ENCODE results near the gene PRSS50.
"Not testable (repeated sequence)": the region's sequence is repeated elsewhere in the genome, so short reads cannot be mapped to it uniquely, and the experiment has no call there.

Gene PRSS50, protein sequence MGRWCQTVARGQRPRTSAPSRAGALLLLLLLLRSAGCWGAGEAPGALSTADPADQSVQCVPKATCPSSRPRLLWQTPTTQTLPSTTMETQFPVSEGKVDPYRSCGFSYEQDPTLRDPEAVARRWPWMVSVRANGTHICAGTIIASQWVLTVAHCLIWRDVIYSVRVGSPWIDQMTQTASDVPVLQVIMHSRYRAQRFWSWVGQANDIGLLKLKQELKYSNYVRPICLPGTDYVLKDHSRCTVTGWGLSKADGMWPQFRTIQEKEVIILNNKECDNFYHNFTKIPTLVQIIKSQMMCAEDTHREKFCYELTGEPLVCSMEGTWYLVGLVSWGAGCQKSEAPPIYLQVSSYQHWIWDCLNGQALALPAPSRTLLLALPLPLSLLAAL

DNA sequence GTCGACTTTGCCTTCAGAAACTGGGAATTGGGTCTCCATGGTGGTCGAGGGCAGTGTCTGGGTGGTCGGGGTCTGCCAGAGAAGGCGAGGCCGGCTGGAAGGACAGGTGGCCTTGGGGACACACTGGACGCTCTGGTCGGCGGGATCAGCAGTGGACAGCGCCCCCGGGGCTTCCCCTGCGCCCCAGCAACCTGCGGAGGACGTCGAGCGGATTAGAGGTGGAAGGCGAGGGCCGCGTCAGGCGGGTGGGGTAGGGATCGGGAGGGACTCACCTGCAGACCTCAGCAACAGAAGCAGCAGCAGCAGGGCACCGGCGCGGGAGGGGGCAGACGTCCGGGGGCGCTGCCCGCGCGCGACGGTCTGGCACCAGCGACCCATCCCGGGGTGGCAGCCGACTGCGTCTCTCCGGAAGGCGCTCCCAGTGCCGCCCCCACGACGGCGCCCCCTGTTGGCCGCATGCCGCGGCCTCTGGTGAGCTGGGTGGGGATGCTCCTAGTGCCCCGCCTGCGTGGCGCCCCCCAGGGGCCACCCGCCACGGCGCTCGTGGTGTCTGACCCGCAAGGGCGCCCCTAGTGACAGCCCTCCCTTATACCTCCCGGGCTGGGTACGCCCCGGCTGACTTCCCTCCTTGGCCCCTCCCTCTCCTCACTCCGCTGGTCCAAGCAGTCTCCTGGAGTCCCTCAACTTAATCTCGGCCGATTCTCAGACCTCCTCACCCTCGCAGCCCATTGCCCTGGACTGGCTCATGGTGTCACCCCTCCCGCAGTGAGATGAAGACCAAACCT, at the start of gene PRSS50:
Gene PRSS50 (minus strand): TSS at position 423 of the 785 bp plus-strand sequence. CDS start 45 bp downstream, at position 378.
- DNase-seq (ENCODE audit: low spot score), result peak; percentile 53

DNA sequence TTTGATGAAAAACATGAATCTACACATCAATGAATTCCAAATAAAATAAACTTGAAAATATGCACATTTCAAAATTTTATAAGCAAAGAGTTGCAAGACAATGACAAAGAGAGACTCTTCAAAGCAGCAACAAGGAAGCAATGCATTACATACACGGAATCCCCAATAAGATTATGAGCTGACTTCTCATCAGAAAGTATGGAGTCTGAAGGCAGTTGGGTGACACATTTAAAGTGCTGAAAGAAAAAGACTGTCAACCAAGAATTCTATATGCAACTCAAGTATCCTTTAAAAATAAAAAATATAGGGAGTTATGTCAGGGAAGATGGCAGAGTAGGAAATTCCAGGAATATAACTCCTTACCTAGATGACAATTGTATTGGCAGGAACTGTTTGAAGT, 46.5 kb upstream of the PRSS50 start:
- DNase-seq (ENCODE audit: low spot score), result no peak

DNA sequence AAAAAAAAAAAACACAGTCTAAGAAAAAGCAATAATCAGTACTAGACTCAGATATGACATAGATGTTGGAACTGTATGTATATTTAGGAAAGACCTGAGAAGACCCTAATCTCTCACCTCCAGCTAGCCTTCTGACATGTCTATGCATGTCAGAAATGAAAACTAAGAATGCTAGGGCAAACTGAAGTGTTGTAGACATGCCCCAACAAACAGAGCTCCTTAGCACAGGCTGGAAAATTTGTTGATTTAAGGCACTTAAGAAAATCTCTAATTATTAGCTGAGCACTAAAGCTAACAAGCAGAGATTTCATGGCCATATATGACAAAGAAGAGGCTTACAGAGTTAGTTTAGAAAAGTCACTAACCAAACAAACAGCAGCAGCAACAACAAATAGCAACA, 45.5 kb upstream of the PRSS50 start:
- no peak for DNase-seq (ENCODE audit: low spot score)

DNA sequence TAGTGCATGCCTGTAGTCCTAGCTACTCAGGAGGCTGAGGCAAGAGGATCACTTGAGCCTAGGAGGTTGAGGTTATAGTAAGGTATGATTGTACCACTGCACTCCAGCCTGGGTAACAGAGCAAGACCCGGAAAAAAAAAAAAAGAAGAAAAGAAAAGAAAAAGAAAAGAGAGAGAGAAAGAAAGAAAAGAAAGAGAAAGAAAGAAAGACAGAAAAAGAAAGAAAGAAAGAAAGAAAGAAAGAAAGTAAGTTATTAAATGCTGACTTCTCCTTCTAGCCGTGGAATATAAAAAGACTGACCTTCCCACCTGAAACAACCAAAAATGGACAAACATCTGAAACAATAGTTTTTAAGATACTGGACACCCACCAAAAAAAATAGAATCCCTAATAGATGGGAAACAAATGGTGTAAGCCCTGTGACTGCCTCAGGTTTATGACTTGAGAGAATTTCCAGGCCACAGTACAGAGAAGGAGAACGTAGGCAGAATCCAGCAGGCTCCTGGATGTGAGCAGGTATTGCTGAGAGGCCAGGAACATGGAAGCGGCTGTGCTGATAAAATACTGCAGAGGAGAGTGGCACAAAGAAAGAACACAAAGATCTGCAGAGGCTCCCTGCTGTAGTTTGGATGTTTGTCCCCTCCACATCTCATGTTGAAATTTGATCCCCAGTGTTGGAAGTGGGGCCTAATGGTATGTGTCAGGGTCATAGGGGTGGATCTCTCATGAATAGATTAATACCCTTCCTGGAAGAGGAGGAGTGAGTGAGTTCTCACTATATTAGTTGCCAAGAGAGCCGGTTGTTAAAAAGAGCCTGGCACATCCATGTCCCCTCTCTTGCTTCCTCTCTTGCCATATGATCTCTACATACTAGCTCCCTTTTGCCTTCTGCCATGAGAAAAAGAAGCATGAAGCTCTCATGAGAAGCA, 41.8 kb upstream of the PRSS50 start:
- DNase-seq (ENCODE audit: low spot score), result no peak

DNA sequence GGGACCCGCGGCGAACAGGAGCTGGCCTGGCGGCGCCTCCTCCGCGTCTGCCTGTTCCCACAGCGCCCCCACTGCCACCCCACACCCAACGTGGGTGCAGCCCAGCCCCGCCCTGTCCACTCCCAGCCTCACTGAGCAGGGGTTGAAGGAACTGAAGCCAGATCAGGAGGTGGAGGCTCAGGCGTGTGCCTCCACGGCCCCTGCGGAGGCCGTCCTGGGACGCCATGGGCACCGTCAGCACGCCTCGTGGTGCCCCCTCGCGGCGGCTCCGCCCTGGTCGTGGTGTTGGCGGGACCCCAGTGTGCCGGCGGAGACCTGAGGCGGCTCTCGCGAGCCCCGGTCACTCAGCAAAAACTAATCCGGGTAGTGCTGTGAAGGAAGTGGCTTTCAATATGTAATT, 39.0 kb upstream of the PRSS50 start:
- DNase-seq (ENCODE audit: low spot score), result no peak

DNA sequence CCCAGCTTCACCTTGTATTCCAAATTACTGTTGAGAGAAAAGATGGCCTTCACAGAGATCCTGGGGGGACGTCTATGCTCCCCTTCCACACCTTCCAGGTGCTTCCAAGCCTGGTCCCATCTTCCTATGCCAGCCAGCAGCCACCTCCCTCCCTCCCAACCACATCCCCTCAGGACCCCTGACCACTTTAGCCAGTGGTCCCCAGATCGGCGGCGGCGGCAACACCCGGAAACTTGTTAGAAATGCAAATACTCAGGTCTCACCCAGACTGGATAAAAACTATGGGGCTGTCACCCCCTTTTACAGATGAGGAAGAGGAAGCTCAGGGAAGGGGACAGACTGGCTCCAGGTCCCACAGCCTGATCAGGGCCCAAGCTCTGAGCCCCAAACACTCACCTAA, 38.0 kb upstream of the PRSS50 start:
- DNase-seq (ENCODE audit: low spot score), result no peak

DNA sequence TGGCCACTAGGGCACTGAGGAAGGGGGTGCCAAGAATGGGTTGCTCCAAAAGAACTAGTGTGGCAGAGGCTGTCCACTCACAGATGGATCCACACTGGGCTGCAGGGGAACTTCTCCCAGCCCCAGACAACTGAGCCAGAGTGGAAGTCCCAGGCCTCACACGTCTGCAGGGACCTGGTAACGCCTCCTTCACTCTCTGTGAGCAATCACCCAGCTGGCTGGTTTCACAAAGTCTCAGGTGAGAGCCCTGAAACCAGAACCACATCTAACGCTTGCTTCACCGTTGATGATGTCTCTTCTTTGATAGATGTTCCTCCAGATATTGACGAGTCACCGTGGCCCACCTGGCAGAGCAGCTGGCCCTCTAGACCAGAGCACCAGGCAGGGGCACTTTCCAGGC, 35.5 kb upstream of the PRSS50 start:
- not testable (repeated sequence) for DNase-seq (ENCODE audit: low spot score)

DNA sequence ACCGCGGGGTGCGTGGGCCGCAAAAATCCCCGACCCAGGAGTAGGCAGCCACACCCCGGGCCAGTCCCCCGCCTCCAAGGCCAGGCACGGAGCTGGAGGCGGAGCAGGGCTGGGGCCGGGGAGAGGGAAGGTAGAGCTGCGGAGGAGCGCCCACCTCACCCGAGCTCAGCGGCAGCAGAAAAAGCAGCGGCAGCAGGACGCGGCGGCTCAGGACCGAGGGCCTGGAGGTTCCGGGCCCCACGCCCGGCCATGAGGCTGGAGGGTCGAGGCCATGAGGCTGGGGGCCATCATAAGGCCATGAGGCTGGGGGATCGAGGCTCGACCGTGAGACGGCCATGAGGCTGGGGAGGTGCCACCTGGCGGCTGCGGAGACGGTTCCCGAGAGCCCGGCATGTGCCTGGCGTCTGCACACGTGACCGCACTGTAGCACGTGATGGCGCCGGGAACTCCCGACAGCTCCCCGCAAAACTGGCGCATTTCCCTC, 32.9 kb upstream of the PRSS50 start:
- DNase-seq (ENCODE audit: low spot score), result no peak

DNA sequence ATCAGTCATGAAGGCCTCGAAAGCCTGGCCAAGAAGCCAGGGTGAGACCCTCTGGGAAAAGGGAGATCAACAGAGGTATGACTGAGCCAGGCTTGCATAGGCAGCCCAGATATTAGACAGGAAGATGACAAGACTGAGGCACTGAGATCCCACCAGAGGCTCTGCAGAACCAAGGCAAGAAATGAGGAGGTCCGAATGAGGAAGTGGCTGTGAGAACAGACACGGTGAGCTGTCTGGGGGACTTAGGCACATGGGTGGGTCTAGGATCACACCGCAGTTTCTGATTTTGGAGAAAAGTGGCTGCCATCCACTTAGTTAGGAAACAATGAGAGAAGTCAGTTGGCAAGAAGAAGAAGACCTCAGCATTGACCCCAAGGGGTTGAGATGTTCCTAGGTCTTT, 31.5 kb upstream of the PRSS50 start:
- no peak for DNase-seq (ENCODE audit: low spot score)

DNA sequence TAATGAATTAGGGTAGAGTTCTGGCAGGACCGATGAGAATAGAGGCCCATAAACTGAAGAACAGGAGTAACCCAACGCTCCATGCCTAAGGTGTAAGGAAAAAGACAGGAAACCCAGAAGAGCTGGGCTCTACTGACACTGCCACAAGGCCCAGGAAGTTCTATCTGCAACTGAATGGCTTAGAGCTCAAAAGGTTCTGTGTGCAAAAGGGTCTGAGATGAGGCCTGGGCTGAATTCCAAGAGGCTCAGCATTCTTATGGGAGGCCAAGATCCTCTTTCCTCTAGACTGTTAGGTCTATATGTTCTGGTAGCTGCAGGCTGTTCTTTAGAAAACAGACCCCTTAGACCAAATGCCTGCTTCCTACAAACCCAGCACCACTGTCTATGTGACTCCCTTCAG, 30.5 kb upstream of the PRSS50 start:
- no peak for DNase-seq (ENCODE audit: low spot score)

DNA sequence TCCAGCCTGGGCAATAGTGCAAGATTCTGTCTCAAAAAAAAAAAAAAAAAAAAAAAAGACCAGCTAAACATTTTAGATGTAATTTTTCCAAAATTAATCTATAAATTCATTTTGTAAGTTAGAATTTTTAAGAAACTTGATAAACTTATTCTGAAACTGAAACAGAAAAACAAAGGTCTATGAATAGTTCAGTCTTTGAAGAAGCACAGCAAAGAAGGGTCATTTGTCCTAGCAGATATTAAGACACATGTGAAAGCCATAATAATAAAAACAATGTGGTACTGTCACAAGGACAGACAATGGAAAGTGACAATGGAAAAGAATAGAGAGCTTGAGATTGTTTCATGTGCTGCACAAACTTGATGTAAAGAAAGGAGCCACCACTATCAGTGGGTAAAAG, 29.0 kb upstream of the PRSS50 start:
- no peak for DNase-seq (ENCODE audit: low spot score)

DNA sequence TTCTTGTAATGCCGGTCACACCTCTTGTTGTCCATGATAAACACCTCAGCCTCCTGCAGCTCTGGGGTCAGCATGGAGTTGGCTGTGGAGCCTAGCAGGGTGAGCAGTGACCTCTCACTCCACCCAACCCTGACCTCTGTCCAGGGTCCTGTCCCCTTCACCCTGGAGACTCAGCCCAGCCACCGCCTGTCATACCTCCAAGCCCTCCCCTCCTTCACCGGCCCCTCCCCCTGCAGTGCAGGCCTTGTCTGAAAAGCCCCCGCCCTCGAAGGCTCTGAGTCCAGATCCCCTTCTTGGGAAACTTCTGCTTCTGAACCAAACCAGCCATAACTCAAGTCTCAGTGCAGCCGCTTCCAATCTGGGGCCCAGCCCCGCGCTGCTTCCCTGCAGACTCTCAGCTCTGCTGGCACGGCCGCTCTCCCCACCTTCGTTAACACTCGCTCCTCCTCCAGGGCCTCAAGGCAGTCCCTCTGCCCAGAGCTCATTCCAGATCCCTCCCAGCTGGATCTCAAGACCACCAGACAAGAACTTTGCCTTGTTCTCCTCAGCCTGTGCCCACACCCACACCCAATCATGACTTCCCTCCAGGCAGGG, 25.4 kb upstream of the PRSS50 start:
- DNase-seq (ENCODE audit: low spot score), result peak; percentile 49

DNA sequence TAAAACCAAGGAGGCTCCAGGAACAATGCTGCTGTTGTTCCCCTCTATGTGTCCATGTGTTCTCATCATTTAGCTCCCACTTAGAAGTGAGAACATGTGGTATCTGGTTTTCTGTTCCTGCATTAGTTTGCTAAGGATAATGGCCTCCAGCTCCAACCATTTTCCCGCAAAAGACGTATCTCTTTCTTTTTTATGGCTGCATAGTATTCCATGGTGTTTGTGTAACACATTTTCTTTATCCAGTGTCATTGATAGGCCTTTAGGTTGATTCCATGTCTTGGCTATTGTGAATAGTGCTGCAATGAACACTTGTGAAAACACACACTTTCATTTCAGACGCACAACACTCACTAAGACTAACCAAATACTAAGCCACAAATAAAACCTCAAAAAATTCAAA, 21.9 kb upstream of the PRSS50 start:
- not testable (repeated sequence) for DNase-seq (ENCODE audit: low spot score)

DNA sequence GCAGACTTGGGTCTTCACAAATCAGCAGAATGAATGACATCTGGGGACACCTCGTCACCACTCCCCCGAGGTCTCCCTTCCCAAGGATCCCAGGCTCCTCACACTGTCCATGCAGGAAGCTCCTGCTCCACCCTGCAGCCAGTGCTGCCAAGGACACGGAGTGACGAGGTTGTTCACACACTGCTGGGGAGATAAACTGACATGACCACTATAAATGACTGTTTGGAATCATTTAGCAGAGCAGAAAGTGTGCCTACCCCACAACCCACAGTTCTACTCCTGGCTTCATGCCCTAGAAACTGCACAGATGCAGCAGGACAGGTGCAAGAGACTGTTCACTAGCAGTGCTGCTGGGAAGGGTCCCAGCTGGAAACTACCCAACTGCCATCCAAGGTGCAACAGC, 19.7 kb upstream of the PRSS50 start:
- no peak for DNase-seq (ENCODE audit: low spot score)

DNA sequence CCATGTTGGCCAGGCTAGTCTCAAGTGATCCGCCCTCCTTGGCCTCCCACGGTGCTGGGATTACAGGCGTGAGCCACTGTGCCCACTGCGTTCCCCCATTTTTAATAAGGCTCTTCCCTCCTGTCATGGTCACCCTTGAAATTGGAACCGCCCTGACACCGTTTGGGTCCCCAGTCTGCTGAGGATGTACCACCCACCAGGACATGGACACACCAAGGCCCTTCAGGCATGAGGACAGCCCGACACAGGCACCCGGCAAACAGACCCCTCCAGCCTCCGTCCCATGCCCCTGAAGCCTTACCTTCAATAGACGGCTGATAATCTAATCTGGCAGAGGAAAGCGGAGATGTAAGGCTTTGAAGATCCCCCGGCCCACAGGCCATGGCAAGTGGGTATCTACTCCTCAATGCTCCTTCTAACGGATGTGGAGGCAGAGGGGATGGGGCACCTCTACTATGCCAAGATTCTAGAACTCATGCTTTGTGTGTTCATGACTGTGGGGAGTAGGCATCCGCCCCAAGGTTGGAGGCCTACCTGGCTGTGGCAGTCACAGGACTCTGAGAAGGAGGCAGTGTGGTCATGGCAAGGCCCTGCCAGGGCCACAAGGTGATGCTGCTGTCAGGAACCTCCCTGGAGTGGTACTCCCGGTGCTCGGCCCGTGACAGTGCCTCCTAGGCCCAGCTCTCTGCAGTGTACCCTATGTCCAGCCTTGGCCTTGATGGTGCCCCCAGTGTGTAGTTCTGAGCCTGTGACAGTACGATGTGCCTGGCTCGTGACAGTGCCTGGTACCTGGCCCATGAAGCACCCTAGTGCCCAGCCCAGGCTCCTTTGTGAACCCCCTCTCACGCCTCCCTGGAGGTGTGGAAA, 18.6 kb upstream of the PRSS50 start:
- DNase-seq (ENCODE audit: low spot score), result no peak

DNA sequence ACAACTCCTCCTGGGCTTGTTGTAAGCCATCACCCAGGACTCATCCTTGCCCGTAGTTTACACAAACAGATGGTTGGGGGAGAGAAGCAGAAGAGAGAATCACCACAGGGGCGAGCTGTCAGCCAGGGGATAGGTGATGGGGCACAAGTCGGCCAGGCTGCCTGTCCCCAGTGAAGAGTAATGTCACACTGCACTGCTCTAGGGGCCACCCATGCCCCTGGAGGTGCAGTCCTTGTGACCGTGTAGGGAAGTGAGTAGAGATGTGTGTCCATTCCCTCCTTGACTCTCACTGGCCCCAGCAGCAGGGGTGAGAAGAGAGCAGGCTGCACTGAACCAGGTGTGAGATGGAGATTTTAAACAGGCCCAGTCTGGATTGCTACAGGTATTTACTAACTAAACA, 17.1 kb upstream of the PRSS50 start:
- DNase-seq (ENCODE audit: low spot score), result no peak

DNA sequence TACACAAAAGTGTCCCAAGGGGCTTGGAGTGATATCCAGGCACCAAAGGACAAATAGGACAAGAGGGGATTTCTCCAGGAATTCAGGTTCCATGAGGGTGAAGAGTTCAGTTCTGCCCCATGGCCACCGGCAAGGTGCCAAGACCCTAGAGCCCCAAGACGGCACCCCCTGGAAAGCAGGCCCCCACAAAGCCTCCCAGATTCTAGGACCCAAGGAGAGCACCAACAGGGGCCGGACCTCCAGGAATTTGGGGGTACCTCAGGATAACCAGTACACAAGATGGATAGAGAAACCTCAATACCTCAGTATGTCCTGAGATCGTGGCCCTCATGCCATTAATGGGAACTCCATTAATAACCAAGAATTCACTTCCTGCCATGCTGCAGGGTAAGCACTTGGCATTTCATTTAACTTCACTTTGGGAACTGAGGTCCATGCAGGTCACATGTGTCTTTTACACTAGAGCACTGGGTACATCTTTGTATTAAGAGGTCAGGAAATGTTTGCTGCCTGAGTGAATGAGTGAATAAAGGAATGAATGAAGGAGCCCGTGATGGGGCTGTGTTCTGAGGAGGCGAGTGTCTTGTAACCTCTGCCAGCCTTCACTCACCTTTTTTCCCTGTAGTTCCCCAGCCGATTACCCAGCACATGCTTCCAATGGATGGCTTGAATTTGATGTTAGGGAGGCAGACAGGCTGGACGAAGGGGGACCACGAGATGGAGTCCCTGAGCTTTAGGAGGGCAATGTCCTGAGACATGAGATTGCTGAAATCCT, 15.5 kb upstream of the PRSS50 start:
- DNase-seq (ENCODE audit: low spot score), result no peak

DNA sequence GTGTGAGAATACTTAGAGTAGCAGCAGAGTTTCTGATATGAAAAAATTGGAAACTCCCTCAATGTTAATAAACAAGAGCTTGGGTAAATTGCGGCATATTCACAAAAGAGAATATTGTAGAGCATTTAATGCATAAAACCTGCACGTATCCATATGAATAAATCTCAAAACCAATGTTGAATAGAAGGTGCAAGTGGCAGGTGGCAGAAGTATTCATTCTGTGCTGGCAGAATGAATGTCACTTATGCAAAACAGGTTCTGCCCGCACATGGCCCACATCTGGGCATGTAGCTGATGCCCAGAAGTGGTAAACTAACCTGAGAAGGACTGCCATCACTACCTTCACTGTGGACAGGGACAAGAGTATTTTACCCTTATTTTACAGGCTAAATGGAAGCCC, 14.1 kb upstream of the PRSS50 start:
- no peak for DNase-seq (ENCODE audit: low spot score)

DNA sequence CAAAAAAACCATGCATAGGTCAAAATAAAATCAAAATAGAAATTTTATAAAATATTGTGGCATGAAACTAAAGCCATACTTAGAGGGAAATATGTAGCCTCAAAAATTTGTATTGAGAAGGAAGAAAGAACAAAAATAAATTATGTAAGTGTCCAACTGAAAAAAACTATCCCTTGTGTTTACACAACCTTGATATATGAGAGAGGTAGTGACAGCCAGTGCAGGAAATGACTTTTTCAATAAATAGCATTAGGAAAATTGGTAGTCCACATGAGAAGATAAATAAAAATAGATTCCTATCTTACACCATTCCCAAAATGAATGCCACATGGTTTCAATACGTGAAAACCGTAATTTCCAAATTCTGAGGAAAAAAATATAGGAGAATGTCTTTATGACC, 13.2 kb upstream of the PRSS50 start:
- DNase-seq (ENCODE audit: low spot score), result no peak

DNA sequence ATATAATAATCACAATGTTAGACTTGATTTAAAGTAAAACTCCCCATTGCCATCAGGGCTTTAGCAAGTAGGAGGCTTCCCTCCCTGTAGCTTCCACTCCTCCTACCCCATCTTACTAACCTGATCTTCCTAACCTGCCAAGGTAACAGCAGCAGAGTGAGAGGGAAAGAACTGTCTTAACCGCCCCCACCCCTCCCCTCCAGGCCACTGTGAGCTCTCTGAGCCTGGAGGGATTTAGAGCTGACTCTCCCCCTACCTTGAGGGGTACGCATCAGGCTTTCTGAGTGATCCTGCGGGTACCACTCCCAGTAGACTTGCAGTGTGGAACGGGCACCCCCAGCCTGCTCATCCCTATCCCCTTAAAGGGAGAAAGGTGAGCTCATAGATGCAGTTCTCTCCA, 11.4 kb upstream of the PRSS50 start:
- DNase-seq (ENCODE audit: low spot score), result no peak

Data from ecto neural progenitor cell (in vitro differentiated cells).